Measurements from ENCODE around the gene CFAP68.

DNA sequence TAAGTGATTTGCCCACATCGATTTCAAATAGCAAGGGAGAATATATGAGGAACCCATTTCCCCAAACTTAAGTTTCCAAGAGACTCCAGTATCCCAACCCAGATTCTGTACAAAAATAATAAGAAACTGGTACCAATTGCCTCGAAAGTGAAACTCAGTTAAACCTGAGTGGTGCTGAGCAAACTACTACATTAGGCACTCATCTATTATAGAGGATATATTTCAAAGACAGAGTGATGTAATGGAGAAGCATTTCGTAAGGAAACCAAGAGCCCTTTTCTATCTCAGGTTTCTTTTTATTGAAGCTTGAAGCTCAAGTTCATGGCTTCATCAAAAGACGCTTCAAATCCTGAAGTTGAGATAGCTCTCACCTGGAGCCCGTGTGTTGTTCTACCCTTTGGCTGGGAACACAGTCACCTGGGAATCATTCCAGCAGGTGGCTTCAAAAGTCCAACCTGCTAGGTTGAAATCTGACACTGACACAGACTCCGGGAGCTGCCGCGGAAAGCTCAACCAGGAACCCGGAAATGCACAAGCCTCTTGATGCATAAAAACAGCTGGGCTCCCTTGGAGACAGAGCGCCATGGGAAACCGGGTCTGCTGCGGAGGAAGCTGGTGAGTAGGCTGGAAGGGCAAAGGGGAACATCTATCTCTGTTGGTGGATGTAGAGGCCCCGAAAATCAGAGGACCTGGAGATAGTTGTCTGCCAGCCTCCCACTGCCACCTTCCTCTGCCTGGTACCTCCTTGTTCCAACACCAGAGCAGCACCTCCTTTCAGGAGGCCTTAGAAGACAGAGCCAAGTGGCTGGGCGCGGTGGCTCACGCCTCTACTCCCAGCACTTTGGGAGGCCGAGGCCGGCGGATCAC lies 39.3 kb downstream of the CFAP68 start, which contains the start of gene C11orf52:
- TF ChIP-seq CTCF (IDR thresholded peaks at IDR 0.05) (no peak), POLR2A (IDR thresholded peaks at IDR 0.05) (no peak)

Data from uterus (tissue), 2 donors.